HL-60 (cell line): ENCODE measurements around the gene SPAG17.
A peak's percentile ranks its signal among the peaks of the same experiment; 100 is the strongest.

ENCODE experiments used
- DNase-seq, 2 experiments: peaks; one replicate each; pipeline ENCODE4 v3.0.0-alpha.2; 2010 to 2020; ENCODE audit warnings: low read depth in 1 of 2, low spot score in 1 of 2
- H3K27ac ChIP-seq: fragments of 250-450 bp; sonication (Bioruptor Pico); replicated peaks from 2 replicates; pipeline ENCODE4 v1.5.1; 2020; ENCODE audit warnings: mild to moderate bottlenecking, moderate library complexity
- H3K27me3 ChIP-seq: fragments of 250-450 bp; sonication (Bioruptor Pico); 2 replicates; pipeline ENCODE4 v1.5.1; 2021; ENCODE audit warnings: mild to moderate bottlenecking, moderate library complexity; ENCODE audit not compliant: insufficient read depth, poor library complexity, severe bottlenecking
- H3K4me3 ChIP-seq: replicated peaks from 2 replicates; pipeline ENCODE4 v1.5.1; 2011; ENCODE audit warnings: mild to moderate bottlenecking, control low read depth, low read length; ENCODE audit not compliant: insufficient read depth
- GABPA ChIP-seq: IDR thresholded peaks from 2 replicates; pipeline ENCODE4 v1.6.1; 2012; ENCODE audit warnings: low read depth
- POLR2AphosphoS5 ChIP-seq: IDR thresholded peaks from 2 replicates; pipeline ENCODE4 v1.6.1; 2012; ENCODE audit warnings: low read depth
- SPI1 ChIP-seq: IDR thresholded peaks from 2 replicates; pipeline ENCODE4 v1.6.1; 2012; ENCODE audit warnings: low read depth, mild to moderate bottlenecking, borderline replicate concordance
- long read RNA-seq: library from polyadenylated mRNA; unstranded; transcript quantifications from one replicate; pipeline ENCODE4 v2.0.0, GENCODE V29; 2020
- TF ChIP-seq, protein P1 (sequence below): IDR thresholded peaks from one replicate; pipeline ENCODE4 v1.5.1; 2011; ENCODE audit warnings: low read length, control low read depth, inconsistent platforms; ENCODE audit not compliant: insufficient read depth
- TF ChIP-seq, protein P2 (sequence below): IDR thresholded peaks from 2 replicates; pipeline ENCODE4 v1.6.1; 2012; ENCODE audit warnings: low read depth; ENCODE audit not compliant: insufficient replicate concordance

The SPAG17 gene
- long read RNA-seq, partial matches to known transcripts = 0 of 1 reads
- long read RNA-seq, other reads (novel, unspliced or antisense) = 1 of 1 reads

DNA sequence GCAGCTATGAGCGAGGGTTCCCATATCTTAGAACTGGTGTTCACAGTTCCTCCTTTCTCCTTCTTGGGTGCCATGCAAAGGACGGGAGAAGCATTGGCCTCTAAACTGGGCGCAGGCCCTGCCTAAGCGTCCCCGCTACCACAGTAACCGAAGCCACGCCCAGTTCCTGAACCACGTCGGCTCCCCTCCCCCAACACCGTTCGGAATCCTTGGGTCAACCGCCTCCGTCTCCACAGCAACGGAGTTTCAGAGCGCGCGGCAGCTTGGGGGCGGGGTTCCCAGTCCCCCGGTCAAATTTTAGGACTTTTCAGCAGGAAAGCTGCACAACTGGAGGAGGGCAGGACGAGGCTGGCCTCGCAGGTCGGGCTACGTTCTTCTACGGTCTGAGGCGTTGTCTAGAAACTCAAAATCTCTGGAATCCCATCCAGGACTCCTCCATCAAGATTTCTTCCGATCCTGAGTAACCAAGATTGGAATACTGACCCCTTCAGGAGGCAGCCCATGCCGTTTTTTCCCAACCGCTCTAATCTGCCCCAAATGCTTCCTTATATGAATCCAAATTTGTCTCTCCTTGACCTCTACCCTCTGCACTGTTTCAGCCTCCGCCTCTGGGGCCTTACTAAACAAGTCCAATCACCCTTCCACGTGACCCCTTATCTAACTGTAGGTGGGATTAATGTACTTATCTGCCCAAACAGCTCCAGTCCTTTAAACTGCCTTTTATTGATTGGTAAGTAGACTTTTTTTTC, at the start of gene SPAG17:
Gene SPAG17, minus strand, starts transcription at position 145 of the 749 bp plus-strand sequence. Its CDS starts 71 bp downstream, at position 74.
- no peak within 1 kb of the TSS for H3K27ac ChIP-seq
- H3K4me3 ChIP-seq = no peak within 1 kb of the TSS
- DNase-seq = peak in 1 of 2 experiments; percentile 1
- H3K27me3 ChIP-seq = peaks cover 2% of the 10 kb centered on the region
- TF ChIP-seq, protein P1, sequence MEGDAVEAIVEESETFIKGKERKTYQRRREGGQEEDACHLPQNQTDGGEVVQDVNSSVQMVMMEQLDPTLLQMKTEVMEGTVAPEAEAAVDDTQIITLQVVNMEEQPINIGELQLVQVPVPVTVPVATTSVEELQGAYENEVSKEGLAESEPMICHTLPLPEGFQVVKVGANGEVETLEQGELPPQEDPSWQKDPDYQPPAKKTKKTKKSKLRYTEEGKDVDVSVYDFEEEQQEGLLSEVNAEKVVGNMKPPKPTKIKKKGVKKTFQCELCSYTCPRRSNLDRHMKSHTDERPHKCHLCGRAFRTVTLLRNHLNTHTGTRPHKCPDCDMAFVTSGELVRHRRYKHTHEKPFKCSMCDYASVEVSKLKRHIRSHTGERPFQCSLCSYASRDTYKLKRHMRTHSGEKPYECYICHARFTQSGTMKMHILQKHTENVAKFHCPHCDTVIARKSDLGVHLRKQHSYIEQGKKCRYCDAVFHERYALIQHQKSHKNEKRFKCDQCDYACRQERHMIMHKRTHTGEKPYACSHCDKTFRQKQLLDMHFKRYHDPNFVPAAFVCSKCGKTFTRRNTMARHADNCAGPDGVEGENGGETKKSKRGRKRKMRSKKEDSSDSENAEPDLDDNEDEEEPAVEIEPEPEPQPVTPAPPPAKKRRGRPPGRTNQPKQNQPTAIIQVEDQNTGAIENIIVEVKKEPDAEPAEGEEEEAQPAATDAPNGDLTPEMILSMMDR = no peak
- TF ChIP-seq SPI1 (no peak), GABPA (no peak), POLR2AphosphoS5 (no peak)
- TF ChIP-seq, protein P2, sequence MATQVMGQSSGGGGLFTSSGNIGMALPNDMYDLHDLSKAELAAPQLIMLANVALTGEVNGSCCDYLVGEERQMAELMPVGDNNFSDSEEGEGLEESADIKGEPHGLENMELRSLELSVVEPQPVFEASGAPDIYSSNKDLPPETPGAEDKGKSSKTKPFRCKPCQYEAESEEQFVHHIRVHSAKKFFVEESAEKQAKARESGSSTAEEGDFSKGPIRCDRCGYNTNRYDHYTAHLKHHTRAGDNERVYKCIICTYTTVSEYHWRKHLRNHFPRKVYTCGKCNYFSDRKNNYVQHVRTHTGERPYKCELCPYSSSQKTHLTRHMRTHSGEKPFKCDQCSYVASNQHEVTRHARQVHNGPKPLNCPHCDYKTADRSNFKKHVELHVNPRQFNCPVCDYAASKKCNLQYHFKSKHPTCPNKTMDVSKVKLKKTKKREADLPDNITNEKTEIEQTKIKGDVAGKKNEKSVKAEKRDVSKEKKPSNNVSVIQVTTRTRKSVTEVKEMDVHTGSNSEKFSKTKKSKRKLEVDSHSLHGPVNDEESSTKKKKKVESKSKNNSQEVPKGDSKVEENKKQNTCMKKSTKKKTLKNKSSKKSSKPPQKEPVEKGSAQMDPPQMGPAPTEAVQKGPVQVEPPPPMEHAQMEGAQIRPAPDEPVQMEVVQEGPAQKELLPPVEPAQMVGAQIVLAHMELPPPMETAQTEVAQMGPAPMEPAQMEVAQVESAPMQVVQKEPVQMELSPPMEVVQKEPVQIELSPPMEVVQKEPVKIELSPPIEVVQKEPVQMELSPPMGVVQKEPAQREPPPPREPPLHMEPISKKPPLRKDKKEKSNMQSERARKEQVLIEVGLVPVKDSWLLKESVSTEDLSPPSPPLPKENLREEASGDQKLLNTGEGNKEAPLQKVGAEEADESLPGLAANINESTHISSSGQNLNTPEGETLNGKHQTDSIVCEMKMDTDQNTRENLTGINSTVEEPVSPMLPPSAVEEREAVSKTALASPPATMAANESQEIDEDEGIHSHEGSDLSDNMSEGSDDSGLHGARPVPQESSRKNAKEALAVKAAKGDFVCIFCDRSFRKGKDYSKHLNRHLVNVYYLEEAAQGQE = no peak

DNA sequence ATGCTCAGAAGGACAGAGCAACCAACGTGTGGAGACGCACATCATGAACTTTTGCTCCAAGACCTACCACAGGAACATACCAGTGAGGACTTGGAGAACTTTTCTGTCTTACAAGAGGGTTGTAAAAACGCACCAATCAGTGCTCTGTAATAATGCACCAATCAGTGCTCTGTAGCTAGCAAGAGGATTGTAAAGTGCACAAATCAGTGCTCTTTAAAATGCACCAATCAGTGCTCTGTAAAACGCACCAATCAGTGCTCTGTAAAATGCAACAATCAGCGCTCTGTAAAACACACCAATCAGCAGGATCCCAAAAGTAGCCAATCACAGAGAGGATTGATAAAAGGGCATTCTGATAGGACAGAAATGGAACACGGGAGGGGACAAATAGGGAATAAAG, 40.4 kb upstream of the SPAG17 start:
- Histone ChIP-seq H3K4me3 (no peak overlapping the region), H3K27ac (no peak overlapping the region)
- TF ChIP-seq SPI1 (no peak), GABPA (no peak), POLR2AphosphoS5 (no peak)
- TF ChIP-seq, protein P2 = no peak
- TF ChIP-seq, protein P1 = no peak

DNA sequence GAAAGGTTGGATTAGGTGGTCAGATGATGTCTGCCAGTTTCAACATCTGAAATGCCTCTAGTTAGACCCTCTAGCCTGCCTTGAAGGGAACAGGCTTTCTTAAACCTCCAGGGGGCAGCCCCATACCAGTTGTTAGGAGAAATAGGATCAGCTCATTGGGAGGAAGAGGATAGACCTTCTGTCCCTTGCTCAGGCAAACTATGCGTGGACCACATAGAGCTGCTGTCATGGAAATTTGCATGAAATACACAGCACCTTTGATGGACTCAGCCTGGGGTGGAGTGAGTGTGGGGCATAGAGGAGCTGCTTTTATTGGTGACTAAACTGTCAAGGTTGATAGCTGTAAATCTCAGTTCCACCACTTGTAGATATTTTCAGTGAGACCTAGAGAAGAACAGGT, 38.4 kb upstream of the SPAG17 start:
- H3K27me3 ChIP-seq = no peaks in the 10 kb centered on the region
- no peak overlapping the region for H3K27ac ChIP-seq
- no peak overlapping the region for H3K4me3 ChIP-seq
- peak in 1 of 2 experiments; percentile 1 for DNase-seq
- no peak for TF ChIP-seq GABPA
- TF ChIP-seq, protein P1 = no peak
- TF ChIP-seq, protein P2 = no peak
- TF ChIP-seq SPI1 = no peak
- TF ChIP-seq POLR2AphosphoS5 = no peak

More for the DNA sequence above, 40.4 kb upstream of the SPAG17 start:
- no peaks in the 10 kb centered on the region for H3K27me3 ChIP-seq
- no peak for DNase-seq
